AG10803 (cell line): ENCODE measurements around the gene XK.

ENCODE experiments used
- DNase-seq: peaks from one replicate; pipeline ENCODE4 v3.0.0; 2010; ENCODE audit warnings: low read depth
- H3K4me3 ChIP-seq: 2 replicates; pipeline ENCODE4 v1.5.1; 2011; ENCODE audit warnings: mild to moderate bottlenecking, low read length, control low read depth
- CTCF ChIP-seq: conservative IDR thresholded peaks from 2 replicates; pipeline ENCODE4 v1.5.1; 2011; ENCODE audit warnings: mild to moderate bottlenecking, low read length, control low read depth, inconsistent platforms

Gene XK

GRCh38 chrX:37692918-37693317, 7.3 kb downstream of the XK start:
- no peak overlapping the region for H3K4me3 ChIP-seq
- DNase-seq: no peak

DNA sequence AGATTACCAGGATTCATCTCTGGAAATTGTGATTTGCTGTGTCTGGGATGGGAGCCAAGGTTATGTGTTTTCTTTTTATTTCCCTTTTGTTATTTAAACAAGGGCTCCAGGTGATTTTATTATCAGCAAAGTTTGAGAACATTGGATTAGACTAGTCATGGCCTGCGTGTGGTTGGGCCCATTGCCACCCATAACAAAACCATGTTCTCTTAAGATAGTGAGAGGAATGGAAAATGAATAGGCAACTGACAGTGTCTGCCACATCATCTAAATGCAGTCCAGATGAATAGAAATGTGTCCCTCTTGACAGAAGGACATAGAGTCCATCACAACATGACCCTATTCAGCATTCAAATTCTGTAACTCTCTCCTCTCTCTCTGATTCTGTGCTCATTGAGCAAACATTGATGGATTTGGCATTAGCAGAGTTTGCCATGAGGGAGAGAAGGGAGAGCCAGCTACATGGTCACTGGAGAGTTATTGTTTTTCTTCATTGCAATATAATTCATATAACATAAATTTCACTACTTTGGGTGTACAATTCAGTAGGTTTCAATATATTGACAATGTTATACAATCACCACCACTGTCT, 11.7 kb downstream of the XK start:
- TF ChIP-seq CTCF: no peak
- DNase-seq: no peak
- no peak overlapping the region for H3K4me3 ChIP-seq

More at GRCh38 chrX:37692918-37693317, 7.3 kb downstream of the XK start:
- no peak for TF ChIP-seq CTCF

GRCh38 chrX:37701588-37701987, 16.0 kb downstream of the XK start:
- no peak for TF ChIP-seq CTCF
- DNase-seq: no peak

DNA sequence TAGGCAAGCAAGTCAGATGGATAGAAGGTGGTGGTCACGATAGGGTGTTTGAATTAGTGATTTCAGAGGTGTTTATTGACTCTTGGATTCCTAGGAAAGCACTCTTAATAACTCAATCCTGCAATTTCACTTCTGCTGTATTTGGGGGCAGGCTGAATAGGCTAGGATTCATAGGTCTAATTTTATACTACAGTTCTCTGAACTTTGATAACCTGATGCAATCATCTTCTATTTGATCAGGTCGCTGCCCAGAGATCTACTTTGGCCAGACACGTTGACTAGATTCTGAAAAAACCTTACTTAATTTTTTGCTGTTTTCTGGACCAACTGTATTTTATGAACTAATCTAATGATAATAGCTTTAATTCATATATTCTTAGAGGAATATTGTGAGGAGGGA, 26.4 kb downstream of the XK start:
- no peak for TF ChIP-seq CTCF
- H3K4me3 ChIP-seq: no peak overlapping the region
- no peak for DNase-seq

More at GRCh38 chrX:37701588-37701987, 16.0 kb downstream of the XK start:
- no peak overlapping the region for H3K4me3 ChIP-seq

- no peak for TF ChIP-seq CTCF
- no peak overlapping the region for H3K4me3 ChIP-seq
- no peak for DNase-seq
Measured at GRCh38 chrX:37712458-37712857, 26.9 kb downstream of the XK start.

DNA sequence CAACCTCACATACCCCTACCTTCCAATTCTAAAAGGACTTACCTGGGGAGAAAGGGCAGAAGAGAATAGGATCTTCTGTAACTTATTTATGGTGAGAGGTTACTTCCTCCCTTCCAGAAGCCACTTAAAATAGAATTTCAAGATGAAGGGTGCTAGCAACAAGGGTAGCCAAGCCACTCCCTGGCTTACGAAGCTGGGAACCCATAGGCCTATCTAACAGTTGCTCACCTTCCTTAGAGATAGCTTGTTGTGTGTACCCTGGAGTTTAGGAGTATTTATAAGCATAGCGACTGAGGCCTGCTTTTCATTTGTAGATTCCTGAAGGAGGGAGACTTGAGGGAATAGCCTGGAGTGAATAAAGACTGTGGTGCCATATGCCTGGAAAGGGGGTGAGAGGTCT, 28.9 kb downstream of the XK start:
- TF ChIP-seq CTCF: no peak
- no peak for DNase-seq
- no peak overlapping the region for H3K4me3 ChIP-seq

- H3K4me3 ChIP-seq: no peak overlapping the region
- TF ChIP-seq CTCF: no peak
- DNase-seq: no peak
Measured at GRCh38 chrX:37716602-37717001, 31.0 kb downstream of the XK start.
